G401.6 (cell line): ENCODE results near the gene INIP.
"Not testable (repeated sequence)": the region's sequence is repeated elsewhere in the genome, so short reads cannot be mapped to it uniquely, and the experiment has no call there.

Source experiments
- FAIRE-seq: peaks from 2 replicates; lab custom pipeline; 2012; peaks lifted over from hg19 to GRCh38; lab: Jason Lieb, UNC

Gene INIP

GRCh38 chr9:112734892-112735291 is 17.0 kb upstream of the INIP start:
- FAIRE-seq, result no peak

- FAIRE-seq, result no peak
These were observed 14.1 kb upstream of the INIP start for GRCh38 chr9:112731971-112732370.

GRCh38 chr9:112728401-112728800 is 10.5 kb upstream of the INIP start:
- FAIRE-seq, result no peak

- FAIRE-seq, result no peak
These were observed 8.5 kb upstream of the INIP start for GRCh38 chr9:112726428-112726827.

- no peak for FAIRE-seq
These were observed 8.0 kb upstream of the INIP start for GRCh38 chr9:112725961-112726360.

- FAIRE-seq, result not testable (repeated sequence)
These were observed 4.8 kb upstream of the INIP start for GRCh38 chr9:112722749-112723148.

GRCh38 chr9:112720113-112720780 is 2.3 kb upstream of the INIP start:
- FAIRE-seq, result no peak

- no peak for FAIRE-seq
These were observed 1.8 kb upstream of the INIP start for GRCh38 chr9:112719696-112720095.

- FAIRE-seq, result no peak
These were observed 1.3 kb upstream of the INIP start for GRCh38 chr9:112719241-112719691.

GRCh38 chr9:112712678-112713077 is 5.2 kb downstream of the INIP start:
- no peak for FAIRE-seq

GRCh38 chr9:112711050-112711689 is 6.7 kb downstream of the INIP start:
- FAIRE-seq, result peak; percentile 57

GRCh38 chr9:112705768-112706427 is 12.0 kb downstream of the INIP start:
- peak; percentile 61 for FAIRE-seq

GRCh38 chr9:112703304-112703703 is 14.6 kb downstream of the INIP start:
- FAIRE-seq, result no peak

GRCh38 chr9:112700085-112700484 is 17.8 kb downstream of the INIP start:
- no peak for FAIRE-seq

GRCh38 chr9:112699230-112699629 is 18.7 kb downstream of the INIP start:
- no peak for FAIRE-seq

- FAIRE-seq, result no peak
These were observed 21.5 kb downstream of the INIP start for GRCh38 chr9:112696461-112696860.

GRCh38 chr9:112694706-112695555 is 23.0 kb downstream of the INIP start:
- no peak for FAIRE-seq

- no peak for FAIRE-seq
These were observed 28.7 kb downstream of the INIP start for GRCh38 chr9:112689161-112689740.

GRCh38 chr9:112680731-112681402 is 37.0 kb downstream of the INIP start:
- FAIRE-seq, result no peak

GRCh38 chr9:112677040-112677439 is 40.9 kb downstream of the INIP start:
- no peak for FAIRE-seq

GRCh38 chr9:112673221-112673620 is 44.7 kb downstream of the INIP start:
- not testable (repeated sequence) for FAIRE-seq
